ENCODE results near the gene TM9SF3.

- TF ChIP-seq CTCF (IDR thresholded peaks at IDR 0.05; ENCODE audit: insufficient read depth, low read length, poor library complexity, severe bottlenecking) (no peak), EZH2phosphoT487 (conservative IDR thresholded peaks at IDR 0.05; ENCODE audit: low read length) (no peak)
Measured at GRCh38 chr10:96608805-96609204, 22.0 kb upstream of the TM9SF3 start.
